ENCODE measurements around the gene SIRPA.

DNA sequence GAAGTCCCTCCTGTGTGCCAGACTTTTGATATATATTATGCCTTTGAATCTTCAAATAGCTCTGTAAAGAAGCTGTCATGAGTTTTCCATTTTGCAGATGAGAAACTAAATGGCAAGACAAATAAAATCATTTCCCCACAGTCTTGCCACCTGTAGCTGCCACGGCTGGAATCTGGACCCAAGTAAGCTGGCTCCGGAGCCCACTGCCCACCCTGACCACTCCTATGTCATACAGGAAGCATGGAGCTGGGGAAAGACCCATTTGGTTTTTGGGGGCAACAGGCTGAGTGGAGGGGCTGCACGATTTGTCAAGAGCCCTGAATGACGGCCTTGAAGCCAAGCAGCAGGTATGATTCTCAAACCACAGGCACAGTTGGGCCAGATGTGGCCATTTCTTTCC lies 10.0 kb upstream of the SIRPA start:
- TF ChIP-seq EZH2 (IDR thresholded peaks at IDR 0.05; ENCODE audit: low read length, unreplicated experiment) (no peak), EZH2phosphoT487 (IDR thresholded peaks at IDR 0.05; ENCODE audit: borderline replicate concordance, low read length) (no peak)
- TF ChIP-seq, protein P1, sequence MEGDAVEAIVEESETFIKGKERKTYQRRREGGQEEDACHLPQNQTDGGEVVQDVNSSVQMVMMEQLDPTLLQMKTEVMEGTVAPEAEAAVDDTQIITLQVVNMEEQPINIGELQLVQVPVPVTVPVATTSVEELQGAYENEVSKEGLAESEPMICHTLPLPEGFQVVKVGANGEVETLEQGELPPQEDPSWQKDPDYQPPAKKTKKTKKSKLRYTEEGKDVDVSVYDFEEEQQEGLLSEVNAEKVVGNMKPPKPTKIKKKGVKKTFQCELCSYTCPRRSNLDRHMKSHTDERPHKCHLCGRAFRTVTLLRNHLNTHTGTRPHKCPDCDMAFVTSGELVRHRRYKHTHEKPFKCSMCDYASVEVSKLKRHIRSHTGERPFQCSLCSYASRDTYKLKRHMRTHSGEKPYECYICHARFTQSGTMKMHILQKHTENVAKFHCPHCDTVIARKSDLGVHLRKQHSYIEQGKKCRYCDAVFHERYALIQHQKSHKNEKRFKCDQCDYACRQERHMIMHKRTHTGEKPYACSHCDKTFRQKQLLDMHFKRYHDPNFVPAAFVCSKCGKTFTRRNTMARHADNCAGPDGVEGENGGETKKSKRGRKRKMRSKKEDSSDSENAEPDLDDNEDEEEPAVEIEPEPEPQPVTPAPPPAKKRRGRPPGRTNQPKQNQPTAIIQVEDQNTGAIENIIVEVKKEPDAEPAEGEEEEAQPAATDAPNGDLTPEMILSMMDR (conservative IDR thresholded peaks at IDR 0.05; ENCODE audit: low read depth, low read length), result no peak

All from PC-3 (cell line).